Measurements from ENCODE around the gene NLRP1. TPM values are rescaled to one million over a fixed set of nuclear protein-coding genes. Genes with fewer than 3 reads are reported as not detected.

NLRP1 gene
- polyA plus RNA-seq, 3 donors, result 13.2 to 388 (median 17.3) TPM

GRCh38 chr17:5587438-5588032 lies 3.2 kb upstream of the NLRP1 start:
- no peak overlapping the region for H3K27ac ChIP-seq (ENCODE audit: low read depth in 1 of 2, low read length in 2 of 2)
- peaks cover 19% of the 10 kb centered on the region for H3K79me2 ChIP-seq (ENCODE audit: insufficient read depth, low read length)
- Mint-ChIP-seq H3K27ac (peak overlapping the region in 1 of 7 donors; percentile 28), H3K36me3 (peaks cover 3 to 4% of the 10 kb centered on the region in 2 donors), H3K4me1 (peaks cover 37% of the 10 kb centered on the region), H3K9me3 (no peaks in the 10 kb centered on the region), H3K4me3 (no peak overlapping the region), H3K27me3 (ENCODE audit: low read depth in 3 of 3) (peaks cover 13 to 18% (median 14%) of the 10 kb centered on the region in 3 donors)
- no peak overlapping the region for H3K4me3 ChIP-seq (replicated peaks in 1 of 3; ENCODE audit: low read depth in 2 of 3, low read length in 3 of 3)
- peak; percentile 90 for TF ChIP-seq CTCF (IDR thresholded peaks at IDR 0.05)
- DNase-seq, result peak; percentile 61 to 73 (median 66)
- H3K4me1 ChIP-seq (ENCODE audit: control insufficient read depth in 1 of 2, insufficient read depth in 2 of 2, low read length in 2 of 2), result peaks cover 37 to 44% of the 10 kb centered on the region in 2 donors
- 48% methylated on average over 5 of the region's 6 CpGs for WGBS (ENCODE audit: insufficient coverage)
- H3K4me2 ChIP-seq (replicated peaks; ENCODE audit: extremely low read depth, low read length, poor library complexity, severe bottlenecking), result no peak overlapping the region
- peaks cover 23% of the 10 kb centered on the region for H4K20me1 ChIP-seq (ENCODE audit: insufficient read depth, low read length)
- intact Hi-C loops (cut with micrococcal nuclease), result loop anchor here (2.0 to 5.0 kb wide), 2 partner anchors 835 kb away; no protein-coding TSS in a partner anchor
- H3K9me3 ChIP-seq (replicated peaks in 1 of 2; ENCODE audit: control insufficient read depth in 1 of 2, insufficient read depth in 1 of 2, low read length in 2 of 2), result no peaks in the 10 kb centered on the region
- H2AFZ ChIP-seq (ENCODE audit: insufficient read depth, low read depth, low read length, poor library complexity, severe bottlenecking), result no peak overlapping the region
- peaks cover 0 to 8% of the 10 kb centered on the region in 2 donors for H3K27me3 ChIP-seq (ENCODE audit: control insufficient read depth in 2 of 2, insufficient read depth in 2 of 2, low read length in 2 of 2)
- H3K9ac ChIP-seq (ENCODE audit: insufficient read depth, low read length, poor library complexity, severe bottlenecking), result no peak overlapping the region
- H3K36me3 ChIP-seq (replicated peaks in 1 of 2; ENCODE audit: control insufficient read depth in 1 of 2, insufficient read depth in 2 of 2, low read length in 2 of 2), result peaks cover 0 to under 1% of the 10 kb centered on the region in 2 donors

- Histone ChIP-seq H3K27ac (ENCODE audit: low read depth in 1 of 2, low read length in 2 of 2) (peak overlapping the region; percentile 87 to 96), H3K4me2 (replicated peaks; ENCODE audit: extremely low read depth, low read length, poor library complexity, severe bottlenecking) (peak overlapping the region; percentile 98), H3K4me3 (replicated peaks in 1 of 3; ENCODE audit: low read depth in 2 of 3, low read length in 3 of 3) (no peak overlapping the region), H3K4me1 (ENCODE audit: control insufficient read depth in 1 of 2, insufficient read depth in 2 of 2, low read length in 2 of 2) (peaks cover 52 to 60% of the 10 kb centered on the region in 2 donors), H3K9ac (ENCODE audit: insufficient read depth, low read length, poor library complexity, severe bottlenecking) (no peak overlapping the region), H2AFZ (ENCODE audit: insufficient read depth, low read depth, low read length, poor library complexity, severe bottlenecking) (no peak overlapping the region), H3K36me3 (replicated peaks in 1 of 2; ENCODE audit: control insufficient read depth in 1 of 2, insufficient read depth in 2 of 2, low read length in 2 of 2) (peaks cover 11 to 16% of the 10 kb centered on the region in 2 donors), H3K79me2 (ENCODE audit: insufficient read depth, low read length) (peaks cover 35% of the 10 kb centered on the region), H4K20me1 (ENCODE audit: insufficient read depth, low read length) (peaks cover 38% of the 10 kb centered on the region), H3K9me3 (replicated peaks in 1 of 2; ENCODE audit: control insufficient read depth in 1 of 2, insufficient read depth in 1 of 2, low read length in 2 of 2) (no peaks in the 10 kb centered on the region), H3K27me3 (ENCODE audit: control insufficient read depth in 2 of 2, insufficient read depth in 2 of 2, low read length in 2 of 2) (peaks cover 0 to 3% of the 10 kb centered on the region in 2 donors)
- intact Hi-C loops (cut with micrococcal nuclease), result loop anchor here (2.0 to 5.0 kb wide), 2 partner anchors 836 to 837 kb away; no protein-coding TSS in a partner anchor
- 30% methylated on average over 5 of the region's 11 CpGs for WGBS (ENCODE audit: insufficient coverage)
- peaks cover 9 to 15% (median 13%) of the 10 kb centered on the region in 3 donors for H3K27me3 Mint-ChIP-seq (ENCODE audit: low read depth in 3 of 3)
- TF ChIP-seq CTCF (IDR thresholded peaks at IDR 0.05), result no peak
- peak overlapping the region; percentile 31 to 57 for H3K4me3 Mint-ChIP-seq
- peak in 1 of 3 donors; percentile 13 for DNase-seq
- peak overlapping the region; percentile 95 to 99 (median 97) for H3K27ac Mint-ChIP-seq
- peaks cover 18 to 20% of the 10 kb centered on the region in 2 donors for H3K36me3 Mint-ChIP-seq
- peaks cover 53% of the 10 kb centered on the region for H3K4me1 Mint-ChIP-seq
- H3K9me3 Mint-ChIP-seq, result no peaks in the 10 kb centered on the region
Measured at GRCh38 chr17:5585836-5586521, 1.7 kb upstream of the NLRP1 start.

Data from CD14-positive monocyte (primary cell).